RCC 7860 (cell line): ENCODE measurements around the gene TUBB4A.

Experiments used
- DNase-seq: peaks from one replicate; pipeline ENCODE4 v3.0.0-alpha.2; 2015; ENCODE audit warnings: low spot score
- FAIRE-seq: peaks from 2 replicates; lab custom pipeline; 2012; peaks lifted over from hg19 to GRCh38; lab: Jason Lieb, UNC

TUBB4A gene

GRCh38 chr19:6472713-6473112 lies 29.4 kb downstream of the TUBB4A start:
- no peak for FAIRE-seq
- DNase-seq: no peak

GRCh38 chr19:6471076-6471475 lies 31.0 kb downstream of the TUBB4A start:
- FAIRE-seq (no peak), DNase-seq (no peak)

- FAIRE-seq (no peak), DNase-seq (no peak)
These were observed 31.9 kb downstream of the TUBB4A start for GRCh38 chr19:6470173-6470572.

- FAIRE-seq: no peak
- DNase-seq: no peak
These were observed 34.7 kb downstream of the TUBB4A start for GRCh38 chr19:6467384-6467783.

- DNase-seq: no peak
- no peak for FAIRE-seq
These were observed 35.4 kb downstream of the TUBB4A start for GRCh38 chr19:6466526-6467248.

GRCh38 chr19:6465663-6466062 lies 36.4 kb downstream of the TUBB4A start:
- no peak for DNase-seq
- no peak for FAIRE-seq

- no peak for DNase-seq
These were observed 37.1 kb downstream of the TUBB4A start for GRCh38 chr19:6465006-6465405.

GRCh38 chr19:6464070-6464873 lies 37.8 kb downstream of the TUBB4A start, which contains the start of gene CRB3:
Gene CRB3 (plus strand): TSS chr19:6464271. CDS start chr19:6464702, 431 bp downstream.
- FAIRE-seq (no peak), DNase-seq (peak; percentile 14)

More at GRCh38 chr19:6465006-6465405, 37.1 kb downstream of the TUBB4A start:
- no peak for FAIRE-seq

GRCh38 chr19:6460099-6460884 lies 41.8 kb downstream of the TUBB4A start:
- FAIRE-seq (peak; percentile 87), DNase-seq (peak; percentile 93)

GRCh38 chr19:6459262-6460098 lies 42.6 kb downstream of the TUBB4A start, which contains the start of gene SLC25A23:
Gene SLC25A23 (minus strand): TSS chr19:6459792. CDS start chr19:6459628, 164 bp downstream.
- FAIRE-seq: no peak

GRCh38 chr19:6458695-6459261 lies 43.3 kb downstream of the TUBB4A start:
- DNase-seq (no peak), FAIRE-seq (no peak)

More at GRCh38 chr19:6459262-6460098, 42.6 kb downstream of the TUBB4A start, which contains the start of gene SLC25A23:
- peak; percentile 31 for DNase-seq

GRCh38 chr19:6457958-6458694 lies 44.0 kb downstream of the TUBB4A start:
- no peak for FAIRE-seq
- DNase-seq: no peak

GRCh38 chr19:6455924-6456323 lies 46.2 kb downstream of the TUBB4A start:
- DNase-seq: no peak
- no peak for FAIRE-seq

GRCh38 chr19:6453951-6454565 lies 48.1 kb downstream of the TUBB4A start:
- no peak for FAIRE-seq
- DNase-seq: no peak

GRCh38 chr19:6452899-6453298 lies 49.2 kb downstream of the TUBB4A start:
- FAIRE-seq (no peak), DNase-seq (no peak)

- FAIRE-seq: no peak
- DNase-seq: no peak
These were observed 49.9 kb downstream of the TUBB4A start for GRCh38 chr19:6452223-6452614.

- FAIRE-seq (no peak), DNase-seq (no peak)
These were observed 50.4 kb downstream of the TUBB4A start for GRCh38 chr19:6451583-6452222.

GRCh38 chr19:6450166-6450565 lies 51.9 kb downstream of the TUBB4A start:
- DNase-seq (no peak), FAIRE-seq (no peak)
